GM23338 (cell line): ENCODE data around the gene RPUSD3. TPM values are rescaled to one million over a fixed set of nuclear protein-coding genes. Genes with fewer than 3 reads are reported as not detected.

Source experiments
- ATAC-seq: fragments of 200-7000 bp; cut with Tn5 transposase; 3 replicates; pipeline ENCODE4 v1.9.1; 2020
- DNase-seq: peaks from one replicate; pipeline ENCODE4 v3.0.0-alpha.2; 2015; ENCODE audit warnings: low spot score
- H2AFZ ChIP-seq: fragments of 200-600 bp; sonication (generic); 2 replicates; pipeline ENCODE4 v1.8.0; 2016; ENCODE audit warnings: antibody characterized with exemption, mild to moderate bottlenecking, moderate library complexity
- H3F3A ChIP-seq: fragments of 200-600 bp; sonication (generic); replicated peaks from 2 replicates; pipeline ENCODE4 v1.8.0; 2017; ENCODE audit warnings: antibody characterized with exemption, mixed run types, low read depth
- H3K27ac ChIP-seq: fragments of 200-600 bp; sonication (generic); 2 replicates; pipeline ENCODE4 v1.6.1; 2016; ENCODE audit warnings: low read depth
- H3K27me3 ChIP-seq: fragments of 200-600 bp; sonication (generic); 2 replicates; pipeline ENCODE4 v1.8.0; 2016; ENCODE audit warnings: mild to moderate bottlenecking, mixed run types, moderate library complexity; ENCODE audit not compliant: insufficient read depth
- H3K36me3 ChIP-seq: fragments of 200-600 bp; sonication (generic); 2 replicates; pipeline ENCODE4 v1.8.0; 2016; ENCODE audit warnings: mild to moderate bottlenecking; ENCODE audit not compliant: insufficient read depth
- H3K4me1 ChIP-seq: fragments of 200-600 bp; sonication (generic); 2 replicates; pipeline ENCODE4 v1.8.0; 2016; ENCODE audit warnings: mild to moderate bottlenecking, moderate library complexity; ENCODE audit not compliant: insufficient read depth
- H3K4me2 ChIP-seq: fragments of 200-600 bp; sonication (generic); 2 replicates; pipeline ENCODE4 v1.7.1; 2017; ENCODE audit warnings: mixed run types
- H3K4me3 ChIP-seq: fragments of 200-600 bp; sonication (generic); 2 replicates; pipeline ENCODE4 v1.6.1; 2016; ENCODE audit warnings: mixed run types
- H3K79me2 ChIP-seq: fragments of 200-600 bp; sonication (generic); replicated peaks from 2 replicates; pipeline ENCODE4 v1.8.0; 2017; ENCODE audit warnings: mild to moderate bottlenecking; ENCODE audit not compliant: insufficient read depth
- H3K9me2 ChIP-seq: fragments of 200-600 bp; sonication (generic); 2 replicates; pipeline ENCODE4 v1.8.0; 2017; ENCODE audit not compliant: insufficient read depth
- H4K20me1 ChIP-seq: fragments of 200-600 bp; sonication (generic); replicated peaks from 2 replicates; pipeline ENCODE4 v1.8.0; 2017; ENCODE audit warnings: mild to moderate bottlenecking; ENCODE audit not compliant: insufficient read depth
- H3K27ac Mint-ChIP-seq: 2 replicates; pipeline ENCODE4 v1.8.0; 2020; ENCODE audit warnings: inconsistent platforms, mild to moderate bottlenecking, moderate library complexity, mixed read lengths
- H3K27me3 Mint-ChIP-seq: 3 replicates; pipeline ENCODE4 v1.8.0; 2022; ENCODE audit warnings: low read depth, mild to moderate bottlenecking, moderate library complexity, mixed read lengths, inconsistent platforms; ENCODE audit not compliant: insufficient read depth, poor library complexity
- H3K36me3 Mint-ChIP-seq: 3 replicates; pipeline ENCODE4 v1.8.0; 2021; ENCODE audit warnings: low read depth, mild to moderate bottlenecking, inconsistent platforms, moderate library complexity, mixed read lengths
- H3K4me1 Mint-ChIP-seq: 3 replicates; pipeline ENCODE4 v1.8.0; 2020; ENCODE audit warnings: mild to moderate bottlenecking, inconsistent platforms, mixed read lengths
- H3K4me3 Mint-ChIP-seq: 3 replicates; pipeline ENCODE4 v1.8.0; 2021; ENCODE audit warnings: moderate library complexity, mild to moderate bottlenecking, inconsistent platforms, mixed read lengths
- H3K9me3 Mint-ChIP-seq: 3 replicates; pipeline ENCODE4 v1.8.0; 2020; ENCODE audit warnings: moderate library complexity, mild to moderate bottlenecking, inconsistent platforms, mixed read lengths
- CREB1 ChIP-seq: fragments of 250-450 bp; sonication (Bioruptor Pico); IDR thresholded peaks from 2 replicates; pipeline ENCODE4 v1.5.0; 2020; ENCODE audit warnings: low read depth, mild to moderate bottlenecking, moderate library complexity
- EZH2 ChIP-seq: fragments of 200-600 bp; sonication (generic); IDR thresholded peaks from one replicate; pipeline ENCODE4 v1.8.0; 2017; ENCODE audit warnings: antibody characterized with exemption, mild to moderate bottlenecking, low read depth; ENCODE audit not compliant: unreplicated experiment
- NANOG ChIP-seq: IDR thresholded peaks from 2 replicates; pipeline ENCODE4 v1.6.1; 2016; ENCODE audit warnings: antibody characterized with exemption, borderline replicate concordance
- STAT1 ChIP-seq: IDR thresholded peaks from one replicate; pipeline ENCODE4 v1.6.1; 2016; ENCODE audit warnings: antibody characterized with exemption; ENCODE audit not compliant: unreplicated experiment
- ZNF114 ChIP-seq: fragments of 250-450 bp; sonication (Bioruptor Pico); IDR thresholded peaks from 2 replicates; pipeline ENCODE4 v1.5.0; 2020; ENCODE audit warnings: mild to moderate bottlenecking, moderate library complexity
- ZNF331 ChIP-seq: fragments of 250-450 bp; sonication (Bioruptor Pico); IDR thresholded peaks from 2 replicates; pipeline ENCODE4 v1.5.0; 2020; ENCODE audit warnings: low read depth, mild to moderate bottlenecking, moderate library complexity
- ZNF462 ChIP-seq: fragments of 250-450 bp; sonication (Bioruptor Pico); IDR thresholded peaks from 2 replicates; pipeline ENCODE4 v1.5.0; 2020; ENCODE audit warnings: mild to moderate bottlenecking, moderate library complexity
- polyA plus RNA-seq: library from polyadenylated mRNA; unstranded; fragments of >200 nt; fragmentation: Nextera tagmentation; extraction: Ambion mirVana; gene quantifications from 2 replicates; pipeline ENCODE4 v1.2.1, GENCODE V29; 2016
- total RNA-seq: library from RNA; depleted of rRNA; stranded (reverse); fragments of >200 nt; shearing (Covaris generic); gene quantifications from 2 replicates; pipeline ENCODE4 v1.2.3, GENCODE V29; 2014
- TF ChIP-seq, protein P1 (sequence below): IDR thresholded peaks from 2 replicates; pipeline ENCODE4 v1.6.1; 2016; ENCODE audit warnings: antibody characterized with exemption

The RPUSD3 gene
- total and polyA plus RNA-seq, 2 experiments from 2014 or later = 64.3 to 73.4 TPM

DNA sequence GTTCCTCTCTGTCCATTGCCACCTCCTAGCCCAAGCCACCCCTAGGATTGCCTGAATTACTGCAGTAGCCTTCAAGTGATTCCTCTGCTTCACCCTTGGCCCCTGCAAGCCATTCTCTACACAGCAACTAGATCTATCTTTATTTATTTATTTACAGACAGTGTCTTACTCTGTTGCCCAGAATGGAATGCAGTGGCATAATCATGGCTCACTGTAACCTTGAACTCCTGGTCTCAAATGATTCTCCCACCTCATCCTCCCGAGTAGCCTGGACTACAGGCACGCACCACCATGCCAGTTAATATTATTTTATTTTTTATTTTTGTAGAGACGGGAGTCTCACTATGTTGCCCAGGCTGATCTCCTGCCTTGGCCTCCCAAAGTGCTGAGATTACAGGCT, 44.7 kb upstream of the RPUSD3 start:
- no peaks in the 10 kb centered on the region for H3K9me3 Mint-ChIP-seq
- Histone ChIP-seq H3K9me2 (no peaks in the 10 kb centered on the region), H4K20me1 (peaks cover 4% of the 10 kb centered on the region; the same call in 1 of the 2 replicates), H3K36me3 (0 out of 2 replicates have a peak, but pooled peaks cover 4% of the 10 kb centered on the region), H2AFZ (no peak overlapping the region), H3K4me1 (peaks cover 5% of the 10 kb centered on the region; the same call in 1 of the 2 replicates), H3K27ac (no peak overlapping the region), H3K4me2 (no peak overlapping the region), H3K79me2 (peaks cover 17% of the 10 kb centered on the region), H3K4me3 (no peak overlapping the region), H3F3A (peaks cover 6% of the 10 kb centered on the region; the same call in 1 of the 2 replicates), H3K27me3 (no peaks in the 10 kb centered on the region)
- peaks cover 21% of the 10 kb centered on the region for H3K36me3 Mint-ChIP-seq
- no peak overlapping the region for H3K4me3 Mint-ChIP-seq
- H3K27ac Mint-ChIP-seq = no peak overlapping the region; the same call in 1 of the 2 replicates
- TF ChIP-seq NANOG (no peak), ZNF462 (CRISPR knock-in tag) (no peak), EZH2 (no peak), STAT1 (no peak), CREB1 (CRISPR knock-in tag) (no peak), ZNF331 (CRISPR knock-in tag) (no peak)
- H3K4me1 Mint-ChIP-seq = peaks cover 12% of the 10 kb centered on the region
- ATAC-seq = no peak
- no peak for DNase-seq
- peaks cover 11% of the 10 kb centered on the region for H3K27me3 Mint-ChIP-seq

GRCh38 chr3:9887480-9887879, 43.7 kb upstream of the RPUSD3 start:
- Histone ChIP-seq H3K4me1 (peaks cover 5% of the 10 kb centered on the region; the same call in 1 of the 2 replicates), H3K27me3 (no peaks in the 10 kb centered on the region), H2AFZ (no peak overlapping the region), H3K9me2 (no peaks in the 10 kb centered on the region), H3K4me2 (no peak overlapping the region), H3K27ac (no peak overlapping the region), H3K4me3 (no peak overlapping the region), H3K36me3 (no peaks in the 10 kb centered on the region), H3F3A (no peaks in the 10 kb centered on the region), H3K79me2 (peaks cover 14% of the 10 kb centered on the region), H4K20me1 (no peaks in the 10 kb centered on the region)
- H3K9me3 Mint-ChIP-seq = no peaks in the 10 kb centered on the region
- no peak overlapping the region for H3K4me3 Mint-ChIP-seq
- no peak for TF ChIP-seq ZNF114
- TF ChIP-seq, protein P1, sequence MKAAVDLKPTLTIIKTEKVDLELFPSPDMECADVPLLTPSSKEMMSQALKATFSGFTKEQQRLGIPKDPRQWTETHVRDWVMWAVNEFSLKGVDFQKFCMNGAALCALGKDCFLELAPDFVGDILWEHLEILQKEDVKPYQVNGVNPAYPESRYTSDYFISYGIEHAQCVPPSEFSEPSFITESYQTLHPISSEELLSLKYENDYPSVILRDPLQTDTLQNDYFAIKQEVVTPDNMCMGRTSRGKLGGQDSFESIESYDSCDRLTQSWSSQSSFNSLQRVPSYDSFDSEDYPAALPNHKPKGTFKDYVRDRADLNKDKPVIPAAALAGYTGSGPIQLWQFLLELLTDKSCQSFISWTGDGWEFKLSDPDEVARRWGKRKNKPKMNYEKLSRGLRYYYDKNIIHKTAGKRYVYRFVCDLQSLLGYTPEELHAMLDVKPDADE = no peak
- H3K27me3 Mint-ChIP-seq = peaks cover 11% of the 10 kb centered on the region
- DNase-seq = no peak
- H3K4me1 Mint-ChIP-seq = peaks cover 5% of the 10 kb centered on the region
- H3K36me3 Mint-ChIP-seq = peaks cover 11% of the 10 kb centered on the region
- H3K27ac Mint-ChIP-seq = no peak overlapping the region
- no peak for ATAC-seq
